H9 (cell line): ENCODE measurements around the gene USP26. TPM values are rescaled to one million over a fixed set of nuclear protein-coding genes. Genes with fewer than 3 reads are reported as not detected.

Experiments
- DNase-seq: peaks from one replicate; pipeline ENCODE4 v3.0.0-alpha.2; 2017
- H2AFZ ChIP-seq: one replicate; pipeline ENCODE4 v1.6.1; 2013; ENCODE audit warnings: mild to moderate bottlenecking, low read length, control low read depth, moderate library complexity
- H2AK5ac ChIP-seq: 2 replicates; pipeline ENCODE4 v1.6.1; 2013; ENCODE audit warnings: low read length, control low read depth, mixed read lengths; ENCODE audit not compliant: insufficient read length
- H2BK120ac ChIP-seq: one replicate; pipeline ENCODE4 v1.6.1; 2013; ENCODE audit warnings: low read depth, mild to moderate bottlenecking, low read length, control low read depth, inconsistent platforms; ENCODE audit not compliant: poor library complexity, severe bottlenecking
- H2BK12ac ChIP-seq: 2 replicates; pipeline ENCODE4 v1.6.1; 2013; ENCODE audit warnings: low read length, control low read depth, mixed read lengths, low read depth; ENCODE audit not compliant: insufficient read length
- H2BK15ac ChIP-seq: 2 replicates; pipeline ENCODE4 v1.6.1; 2013; ENCODE audit warnings: low read depth, low read length, control low read depth
- H2BK20ac ChIP-seq: one replicate; pipeline ENCODE4 v1.6.1; 2013; ENCODE audit warnings: low read depth, mild to moderate bottlenecking, low read length, control low read depth, inconsistent platforms; ENCODE audit not compliant: poor library complexity, severe bottlenecking
- H2BK5ac ChIP-seq: 2 replicates; pipeline ENCODE4 v1.6.1; 2013; ENCODE audit warnings: low read length, control low read depth, mixed read lengths; ENCODE audit not compliant: insufficient read length
- H3K14ac ChIP-seq: 2 replicates; pipeline ENCODE4 v1.6.1; 2013; ENCODE audit warnings: low read length, control low read depth; ENCODE audit not compliant: insufficient read depth
- H3K18ac ChIP-seq: 2 replicates; pipeline ENCODE4 v1.6.1; 2013; ENCODE audit warnings: low read depth, mild to moderate bottlenecking, mixed read lengths, low read length, control low read depth; ENCODE audit not compliant: insufficient read length
- H3K23ac ChIP-seq: 2 replicates; pipeline ENCODE4 v1.6.1; 2013; ENCODE audit warnings: low read length, control low read depth, mixed read lengths, low read depth; ENCODE audit not compliant: insufficient read length
- H3K23me2 ChIP-seq: 2 replicates; pipeline ENCODE4 v1.6.1; 2013; ENCODE audit warnings: low read depth, mild to moderate bottlenecking, mixed read lengths, low read length, control low read depth; ENCODE audit not compliant: insufficient read length, poor library complexity, severe bottlenecking
- H3K27ac ChIP-seq: 2 replicates; pipeline ENCODE4 v1.5.1; 2013; ENCODE audit warnings: low read length, control low read depth, mixed read lengths, low read depth; ENCODE audit not compliant: insufficient read length
- H3K27me3 ChIP-seq: 2 replicates; pipeline ENCODE4 v1.6.1; 2013; ENCODE audit warnings: low read length, control low read depth, inconsistent platforms; ENCODE audit not compliant: insufficient read depth
- H3K4ac ChIP-seq: 2 replicates; pipeline ENCODE4 v1.6.1; 2013; ENCODE audit warnings: low read depth, mild to moderate bottlenecking, control low read depth, inconsistent platforms, low read length, moderate library complexity
- H3K4me1 ChIP-seq: 2 replicates; pipeline ENCODE4 v1.6.1; 2013; ENCODE audit warnings: low read length, control low read depth, inconsistent platforms; ENCODE audit not compliant: insufficient read depth
- H3K4me2 ChIP-seq: 2 replicates; pipeline ENCODE4 v1.6.1; 2013; ENCODE audit warnings: low read length, control low read depth, mixed read lengths; ENCODE audit not compliant: insufficient read length, insufficient read depth
- H3K56ac ChIP-seq: 2 replicates; pipeline ENCODE4 v1.6.1; 2013; ENCODE audit warnings: low read depth, mild to moderate bottlenecking, mixed read lengths, low read length, control low read depth; ENCODE audit not compliant: insufficient read length
- H3K79me1 ChIP-seq: 2 replicates; pipeline ENCODE4 v1.6.1; 2013; ENCODE audit warnings: low read depth, mild to moderate bottlenecking, moderate library complexity, low read length, control low read depth, inconsistent platforms; ENCODE audit not compliant: insufficient read depth, poor library complexity, severe bottlenecking
- H3K79me2 ChIP-seq: 2 replicates; pipeline ENCODE4 v1.6.1; 2013; ENCODE audit warnings: low read length, control low read depth, inconsistent platforms; ENCODE audit not compliant: insufficient read depth
- H3K9ac ChIP-seq: 2 replicates; pipeline ENCODE4 v1.6.1; 2013; ENCODE audit warnings: low read length, control low read depth, mixed read lengths; ENCODE audit not compliant: insufficient read length; ENCODE audit errors: extremely low read depth
- H3K9me3 ChIP-seq: one replicate; pipeline ENCODE4 v1.6.1; 2013; ENCODE audit warnings: low read depth, low read length, inconsistent platforms; ENCODE audit not compliant: control insufficient read depth
- H3T11ph ChIP-seq: one replicate; pipeline ENCODE4 v1.6.1; 2013; ENCODE audit warnings: mild to moderate bottlenecking, low read length, control low read depth, inconsistent platforms
- H4K20me1 ChIP-seq: one replicate; pipeline ENCODE4 v1.6.1; 2013; ENCODE audit not compliant: control insufficient read depth, insufficient read length, insufficient read depth
- H4K5ac ChIP-seq: 2 replicates; pipeline ENCODE4 v1.6.1; 2013; ENCODE audit warnings: low read depth, mild to moderate bottlenecking, mixed read lengths, low read length, control low read depth; ENCODE audit not compliant: insufficient read length
- H4K8ac ChIP-seq: replicated peaks from 2 replicates; pipeline ENCODE4 v1.6.1; 2013; ENCODE audit warnings: low read length, control low read depth, mixed read lengths, low read depth; ENCODE audit not compliant: insufficient read length
- H4K91ac ChIP-seq: 2 replicates; pipeline ENCODE4 v1.6.1; 2013; ENCODE audit warnings: low read depth, mild to moderate bottlenecking, moderate library complexity, mixed read lengths, low read length, control low read depth; ENCODE audit not compliant: insufficient read length
- H3K27ac Mint-ChIP-seq, 3 experiments: 2 replicates in 2 of 3; 3 replicates in 1 of 3; pipeline ENCODE4 v1.8.0; 2020 to 2021; ENCODE audit warnings: mixed read lengths in 3 of 3, mild to moderate bottlenecking in 1 of 3, moderate library complexity in 1 of 3
- H3K27me3 Mint-ChIP-seq: 2 replicates; pipeline ENCODE4 v1.8.0; 2021; ENCODE audit warnings: low read depth, mild to moderate bottlenecking, moderate library complexity, mixed read lengths
- H3K36me3 Mint-ChIP-seq, 3 experiments: 2 replicates in 2 of 3; 3 replicates in 1 of 3; pipeline ENCODE4 v1.8.0; 2020 to 2021; ENCODE audit warnings: low read depth in 3 of 3, mixed read lengths in 3 of 3; ENCODE audit not compliant: insufficient read depth in 1 of 3
- H3K4me1 Mint-ChIP-seq, 2 experiments: 2 replicates each; pipeline ENCODE4 v1.8.0; 2020; ENCODE audit warnings: mixed read lengths in 2 of 2
- H3K4me3 Mint-ChIP-seq, 2 experiments: 2 replicates in 1 of 2; 3 replicates in 1 of 2; pipeline ENCODE4 v1.8.0; 2020 to 2021; ENCODE audit warnings: mild to moderate bottlenecking in 2 of 2, mixed read lengths in 2 of 2, moderate library complexity in 1 of 2
- H3K9me3 Mint-ChIP-seq, 2 experiments: 2 replicates in 1 of 2; 3 replicates in 1 of 2; pipeline ENCODE4 v1.8.0; 2020; ENCODE audit warnings: mild to moderate bottlenecking in 2 of 2, mixed read lengths in 2 of 2, moderate library complexity in 1 of 2
- WGBS: extraction: QIAGEN DNeasy Blood & Tissue Kit; methylation state at CpG from one replicate; pipeline ENCODE4 v1.1.7; 2013; ENCODE audit warnings: missing lambda C conversion rate, low lambda C conversion rate, mixed read lengths; ENCODE audit not compliant: insufficient read length; ENCODE audit errors: extremely low coverage; 5-methylcytosine and 5-hydroxymethylcytosine counted together
- total RNA-seq: library from RNA; stranded (reverse); gene quantifications from 2 replicates; pipeline ENCODE4 v1.2.1, GENCODE V29; 2021
- TF ChIP-seq, protein P1 (sequence below): fragments of 200-600 bp; sonication (generic); conservative IDR thresholded peaks from 3 replicates; pipeline ENCODE4 v1.8.0; 2021; ENCODE audit warnings: antibody characterized with exemption, mild to moderate bottlenecking

Gene USP26
- total RNA-seq, 1 experiment from 2014 or later: not detected

DNA sequence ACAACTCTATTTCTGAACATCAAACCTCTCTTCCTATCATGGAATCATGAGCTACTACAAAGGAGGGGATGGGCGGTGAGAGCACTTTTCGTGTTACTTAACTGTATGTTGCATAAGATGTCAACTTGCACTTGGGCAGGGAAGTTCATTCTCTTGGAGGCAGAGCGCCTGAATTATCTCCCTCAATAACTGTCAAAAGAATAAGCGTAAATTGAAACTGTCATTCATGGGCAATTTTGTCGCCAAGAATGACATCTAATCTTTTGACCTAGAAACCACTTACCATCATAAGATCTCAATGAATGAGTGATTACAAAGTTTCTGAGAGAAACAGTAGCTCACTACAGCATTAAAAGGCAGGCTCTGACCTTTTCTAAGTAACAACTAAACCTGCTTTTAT, 23.5 kb upstream of the USP26 start:
- no peaks in the 10 kb centered on the region; the same call in 1 of the 2 replicates for H3K27me3 ChIP-seq
- H2BK120ac ChIP-seq: no peak overlapping the region
- H3K9ac ChIP-seq: no peak overlapping the region
- H3K4me1 ChIP-seq: no peaks in the 10 kb centered on the region
- no peaks in the 10 kb centered on the region for H3K9me3 ChIP-seq
- H3K14ac ChIP-seq: no peak overlapping the region
- no peak overlapping the region for H3K27ac Mint-ChIP-seq
- TF ChIP-seq, protein P1, sequence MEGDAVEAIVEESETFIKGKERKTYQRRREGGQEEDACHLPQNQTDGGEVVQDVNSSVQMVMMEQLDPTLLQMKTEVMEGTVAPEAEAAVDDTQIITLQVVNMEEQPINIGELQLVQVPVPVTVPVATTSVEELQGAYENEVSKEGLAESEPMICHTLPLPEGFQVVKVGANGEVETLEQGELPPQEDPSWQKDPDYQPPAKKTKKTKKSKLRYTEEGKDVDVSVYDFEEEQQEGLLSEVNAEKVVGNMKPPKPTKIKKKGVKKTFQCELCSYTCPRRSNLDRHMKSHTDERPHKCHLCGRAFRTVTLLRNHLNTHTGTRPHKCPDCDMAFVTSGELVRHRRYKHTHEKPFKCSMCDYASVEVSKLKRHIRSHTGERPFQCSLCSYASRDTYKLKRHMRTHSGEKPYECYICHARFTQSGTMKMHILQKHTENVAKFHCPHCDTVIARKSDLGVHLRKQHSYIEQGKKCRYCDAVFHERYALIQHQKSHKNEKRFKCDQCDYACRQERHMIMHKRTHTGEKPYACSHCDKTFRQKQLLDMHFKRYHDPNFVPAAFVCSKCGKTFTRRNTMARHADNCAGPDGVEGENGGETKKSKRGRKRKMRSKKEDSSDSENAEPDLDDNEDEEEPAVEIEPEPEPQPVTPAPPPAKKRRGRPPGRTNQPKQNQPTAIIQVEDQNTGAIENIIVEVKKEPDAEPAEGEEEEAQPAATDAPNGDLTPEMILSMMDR: no peak
- H3K9me3 Mint-ChIP-seq: peaks cover 0 to 7% of the 10 kb centered on the region in 2 experiments; a peak in 2 of 5 replicates
- no peak overlapping the region for H3K4me3 Mint-ChIP-seq
- WGBS: no CpG with 5 or more reads among the region's 5 CpGs
- no peak overlapping the region for H3K4me2 ChIP-seq
- H3K18ac ChIP-seq: no peak overlapping the region
- H3K27me3 Mint-ChIP-seq: peaks cover 7% of the 10 kb centered on the region
- no peak overlapping the region for H2AK5ac ChIP-seq
- no peaks in the 10 kb centered on the region for H3K79me1 ChIP-seq
- no peaks in the 10 kb centered on the region for H3K79me2 ChIP-seq
- no peak overlapping the region for H4K8ac ChIP-seq
- no peak overlapping the region for H2BK20ac ChIP-seq
- H4K5ac ChIP-seq: no peak overlapping the region
- H3K56ac ChIP-seq: no peak overlapping the region
- H4K91ac ChIP-seq: no peak overlapping the region
- no peak overlapping the region for H3K4ac ChIP-seq
- peaks cover 14 to 18% of the 10 kb centered on the region in 2 experiments for H3K4me1 Mint-ChIP-seq
- H2BK5ac ChIP-seq: no peak overlapping the region
- H3K23me2 ChIP-seq: no peaks in the 10 kb centered on the region
- no peaks in the 10 kb centered on the region for H4K20me1 ChIP-seq
- no peak overlapping the region for H3K23ac ChIP-seq
- H2BK12ac ChIP-seq: no peak overlapping the region
- no peak overlapping the region for H3K27ac ChIP-seq
- no peak overlapping the region for H2AFZ ChIP-seq
- H3K36me3 Mint-ChIP-seq: no peaks in the 10 kb centered on the region; a peak in 1 of 7 replicates
- H3T11ph ChIP-seq: no peak overlapping the region
- no peak overlapping the region for H2BK15ac ChIP-seq
- no peak for DNase-seq
